SK-N-SH treated with all-trans-retinoic acid at 6 μM for 48 hours (cell line): ENCODE data around the gene GPER1.

ENCODE experiments used
- ATAC-seq: fragments of 200-7000 bp; cut with Tn5 transposase; 3 replicates; pipeline ENCODE4 v1.9.1; 2020; ENCODE audit warnings: mild to moderate bottlenecking, moderate library complexity
- ARNTL ChIP-seq: fragments of 450-650 bp; formaldehyde crosslinking; IDR thresholded peaks from 2 replicates; pipeline ENCODE4 v1.5.0; 2020; ENCODE audit warnings: low read depth, mild to moderate bottlenecking, moderate library complexity, borderline replicate concordance
- BACH2 ChIP-seq: fragments of 250-450 bp; sonication (Bioruptor Pico); IDR thresholded peaks from 2 replicates; pipeline ENCODE4 v1.9.0; 2021; ENCODE audit warnings: mild to moderate bottlenecking, borderline replicate concordance
- CREB5 ChIP-seq: fragments of 250-450 bp; sonication (Bioruptor Pico); IDR thresholded peaks from 2 replicates; pipeline ENCODE4 v1.5.1; 2020; ENCODE audit warnings: low read depth, mild to moderate bottlenecking, moderate library complexity
- CSDC2 ChIP-seq: fragments of 250-450 bp; sonication (Bioruptor Pico); IDR thresholded peaks from 2 replicates; pipeline ENCODE4 v1.5.0; 2020; ENCODE audit warnings: mild to moderate bottlenecking, moderate library complexity
- CSRNP3 ChIP-seq: fragments of 250-450 bp; sonication (Bioruptor Pico); IDR thresholded peaks from 2 replicates; pipeline ENCODE4 v1.5.1; 2021; ENCODE audit warnings: mild to moderate bottlenecking, moderate library complexity
- ESRRG ChIP-seq: fragments of 250-450 bp; sonication (Bioruptor Pico); IDR thresholded peaks from 2 replicates; pipeline ENCODE4 v1.6.1; 2021; ENCODE audit warnings: mild to moderate bottlenecking
- ISL1 ChIP-seq: fragments of 250-450 bp; sonication (Bioruptor Pico); IDR thresholded peaks from 2 replicates; pipeline ENCODE4 v2.1.2; 2022; ENCODE audit warnings: mild to moderate bottlenecking, moderate library complexity
- OSR1 ChIP-seq: fragments of 250-450 bp; sonication (Bioruptor Pico); IDR thresholded peaks from 2 replicates; pipeline ENCODE4 v1.8.0; 2022; ENCODE audit warnings: moderate library complexity, mild to moderate bottlenecking, inconsistent platforms
- PATZ1 ChIP-seq: fragments of 250-450 bp; sonication (Bioruptor Pico); IDR thresholded peaks from 2 replicates; pipeline ENCODE4 v1.8.0; 2020; ENCODE audit warnings: mild to moderate bottlenecking, moderate library complexity, borderline replicate concordance
- POU6F1 ChIP-seq: fragments of 250-450 bp; sonication (Bioruptor Pico); IDR thresholded peaks from 2 replicates; pipeline ENCODE4 v1.8.0; 2021; ENCODE audit warnings: low read depth, mild to moderate bottlenecking, moderate library complexity, borderline replicate concordance
- RARB ChIP-seq: fragments of 250-450 bp; sonication (Bioruptor Pico); IDR thresholded peaks from 2 replicates; pipeline ENCODE4 v1.8.0; 2021; ENCODE audit warnings: mild to moderate bottlenecking, moderate library complexity
- TCF4 ChIP-seq: fragments of 250-450 bp; sonication (Bioruptor Pico); IDR thresholded peaks from 2 replicates; pipeline ENCODE4 v1.8.0; 2021; ENCODE audit warnings: mild to moderate bottlenecking, moderate library complexity, borderline replicate concordance
- TOX ChIP-seq: fragments of 250-450 bp; sonication (Bioruptor Pico); IDR thresholded peaks from 2 replicates; pipeline ENCODE4 v1.8.0; 2021; ENCODE audit warnings: mild to moderate bottlenecking, moderate library complexity, borderline replicate concordance
- TSHZ2 ChIP-seq: fragments of 250-450 bp; sonication (Bioruptor Pico); IDR thresholded peaks from 2 replicates; pipeline ENCODE4 v1.5.0; 2020; ENCODE audit warnings: mild to moderate bottlenecking, moderate library complexity
- ZC3H10 ChIP-seq: fragments of 250-450 bp; sonication (Bioruptor Pico); IDR thresholded peaks from 2 replicates; pipeline ENCODE4 v1.5.1; 2021; ENCODE audit warnings: mild to moderate bottlenecking, moderate library complexity
- ZFP30 ChIP-seq: fragments of 450-650 bp; formaldehyde crosslinking; IDR thresholded peaks from 2 replicates; pipeline ENCODE4 v1.5.0; 2022; ENCODE audit warnings: mild to moderate bottlenecking, moderate library complexity
- ZNF70 ChIP-seq: fragments of 450-650 bp; formaldehyde crosslinking; IDR thresholded peaks from 2 replicates; pipeline ENCODE4 v1.5.0; 2020; ENCODE audit warnings: mild to moderate bottlenecking, moderate library complexity

The GPER1 gene

GRCh38 chr7:1130021-1130990 is 42.4 kb downstream of the GPER1 start:
- TF ChIP-seq ESRRG (CRISPR knock-in tag): no peak
- no peak for TF ChIP-seq TCF4 (CRISPR knock-in tag)
- no peak for TF ChIP-seq RARB (CRISPR knock-in tag)
- TF ChIP-seq ISL1: no peak
- TF ChIP-seq ARNTL: no peak
- no peak for ATAC-seq

GRCh38 chr7:1131471-1132265 is 43.8 kb downstream of the GPER1 start:
- ATAC-seq: no peak
- TF ChIP-seq ISL1 (no peak), CSDC2 (CRISPR knock-in tag) (no peak), ZNF70 (CRISPR knock-in tag) (no peak), ZFP30 (CRISPR knock-in tag) (no peak), CREB5 (CRISPR knock-in tag) (no peak), TCF4 (CRISPR knock-in tag) (no peak), CSRNP3 (CRISPR knock-in tag) (no peak), POU6F1 (no peak), ESRRG (CRISPR knock-in tag) (no peak), TSHZ2 (CRISPR knock-in tag) (no peak)

GRCh38 chr7:1134951-1135350 is 47.0 kb downstream of the GPER1 start:
- TF ChIP-seq ZC3H10 (CRISPR knock-in tag): no peak
- no peak for TF ChIP-seq ESRRG (CRISPR knock-in tag)
- TF ChIP-seq BACH2 (CRISPR knock-in tag): no peak
- TF ChIP-seq PATZ1 (CRISPR knock-in tag): no peak
- TF ChIP-seq TOX: no peak
- no peak for TF ChIP-seq ISL1
- no peak for TF ChIP-seq OSR1 (CRISPR knock-in tag)
- ATAC-seq: no peak
